ENCODE results near the gene FCHSD2.

DNA sequence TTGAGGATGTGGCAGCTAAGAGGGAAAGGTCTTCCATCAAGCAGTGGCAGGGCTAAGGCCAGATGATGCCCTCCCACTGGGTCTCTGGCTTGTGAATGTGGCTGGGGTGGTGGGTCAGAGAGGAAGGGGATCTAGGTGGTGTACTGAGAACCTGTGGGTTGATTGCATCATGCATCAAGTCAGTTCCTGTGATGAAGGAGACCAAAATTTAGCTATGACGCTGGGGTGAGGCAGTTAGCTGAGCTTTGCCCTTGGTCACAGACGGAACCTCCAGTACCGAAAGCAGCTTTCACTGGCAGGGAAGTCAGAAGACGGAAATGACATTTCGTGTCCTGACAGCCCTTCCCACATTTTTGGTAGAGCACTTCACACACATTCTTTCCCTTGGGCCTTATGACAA is 307.2 kb downstream of the FCHSD2 start:
- TF ChIP-seq, protein P1, sequence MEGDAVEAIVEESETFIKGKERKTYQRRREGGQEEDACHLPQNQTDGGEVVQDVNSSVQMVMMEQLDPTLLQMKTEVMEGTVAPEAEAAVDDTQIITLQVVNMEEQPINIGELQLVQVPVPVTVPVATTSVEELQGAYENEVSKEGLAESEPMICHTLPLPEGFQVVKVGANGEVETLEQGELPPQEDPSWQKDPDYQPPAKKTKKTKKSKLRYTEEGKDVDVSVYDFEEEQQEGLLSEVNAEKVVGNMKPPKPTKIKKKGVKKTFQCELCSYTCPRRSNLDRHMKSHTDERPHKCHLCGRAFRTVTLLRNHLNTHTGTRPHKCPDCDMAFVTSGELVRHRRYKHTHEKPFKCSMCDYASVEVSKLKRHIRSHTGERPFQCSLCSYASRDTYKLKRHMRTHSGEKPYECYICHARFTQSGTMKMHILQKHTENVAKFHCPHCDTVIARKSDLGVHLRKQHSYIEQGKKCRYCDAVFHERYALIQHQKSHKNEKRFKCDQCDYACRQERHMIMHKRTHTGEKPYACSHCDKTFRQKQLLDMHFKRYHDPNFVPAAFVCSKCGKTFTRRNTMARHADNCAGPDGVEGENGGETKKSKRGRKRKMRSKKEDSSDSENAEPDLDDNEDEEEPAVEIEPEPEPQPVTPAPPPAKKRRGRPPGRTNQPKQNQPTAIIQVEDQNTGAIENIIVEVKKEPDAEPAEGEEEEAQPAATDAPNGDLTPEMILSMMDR (IDR thresholded peaks at IDR 0.05; ENCODE audit: extremely low read depth in 1 of 2, insufficient read depth in 1 of 2, low read depth in 1 of 2, low read length in 2 of 2), result no peak
- TF ChIP-seq POLR2A (IDR thresholded peaks at IDR 0.05; ENCODE audit: low read depth, low read length) (no peak), JUN (IDR thresholded peaks at IDR 0.05; ENCODE audit: borderline replicate concordance, insufficient read depth, insufficient read length, low read depth) (no peak), POLR2AphosphoS5 (IDR thresholded peaks at IDR 0.05; ENCODE audit: insufficient read depth, low read depth, low read length) (no peak), MYC (IDR thresholded peaks at IDR 0.05; ENCODE audit: low read depth, low read length) (no peak)

Measured in endothelial cell of umbilical vein (primary cell).